Neural cell (in vitro differentiated cells): Measurements from ENCODE around the gene GPSM1. TPM values are rescaled to one million over a fixed set of nuclear protein-coding genes. Genes with fewer than 3 reads are reported as not detected.

Experiments
- H2AFZ ChIP-seq: fragments of 200-600, 300-800 bp; sonication (generic), shearing (Covaris generic); 2 replicates; pipeline ENCODE4 v1.6.0; 2014; ENCODE audit warnings: low read depth, mild to moderate bottlenecking, antibody characterized with exemption, low read length, moderate library complexity
- H3F3A ChIP-seq: fragments of 200-600 bp; shearing (Covaris generic); 2 replicates; pipeline ENCODE4 v1.6.1; 2016; ENCODE audit warnings: mild to moderate bottlenecking, moderate library complexity, mixed read lengths, antibody characterized with exemption, low read length; ENCODE audit not compliant: insufficient read depth, poor library complexity, severe bottlenecking
- H3K27ac ChIP-seq: fragments of 200-600, 300-800 bp; sonication (generic), shearing (Covaris generic); 2 replicates; pipeline ENCODE4 v1.5.1; 2014; ENCODE audit warnings: mild to moderate bottlenecking, low read length, moderate library complexity
- H3K27me3 ChIP-seq: fragments of 300-800, 200-600 bp; sonication (generic), shearing (Covaris generic); 2 replicates; pipeline ENCODE4 v1.6.0; 2014; ENCODE audit warnings: mild to moderate bottlenecking, low read depth, low read length, moderate library complexity; ENCODE audit not compliant: insufficient read depth
- H3K36me3 ChIP-seq: fragments of 300-800, 200-600 bp; sonication (generic), shearing (Covaris generic); 2 replicates; pipeline ENCODE4 v1.5.1; 2014; ENCODE audit warnings: mild to moderate bottlenecking, antibody characterized with exemption, low read length, moderate library complexity; ENCODE audit not compliant: insufficient read depth
- H3K4me2 ChIP-seq: fragments of 300-800, 200-600 bp; sonication (generic), shearing (Covaris generic); 2 replicates; pipeline ENCODE4 v1.6.0; 2014; ENCODE audit warnings: mild to moderate bottlenecking, low read length
- H3K4me3 ChIP-seq: fragments of 300-800, 200-600 bp; sonication (generic), shearing (Covaris generic); 2 replicates; pipeline ENCODE4 v1.5.1; 2014; ENCODE audit warnings: mild to moderate bottlenecking, low read length, moderate library complexity
- H3K79me2 ChIP-seq: fragments of 200-600 bp; shearing (Covaris generic); replicated peaks from 2 replicates; pipeline ENCODE4 v1.6.0; 2014; ENCODE audit warnings: mild to moderate bottlenecking, low read length, moderate library complexity; ENCODE audit not compliant: insufficient read depth
- H3K9ac ChIP-seq: fragments of 300-800, 200-600 bp; sonication (generic), shearing (Covaris generic); 2 replicates; pipeline ENCODE4 v1.6.1; 2016; ENCODE audit warnings: mild to moderate bottlenecking, low read length, mixed read lengths
- H3K9me2 ChIP-seq: fragments of 200-600 bp; shearing (Covaris generic); 2 replicates; pipeline ENCODE4 v1.6.1; 2016; ENCODE audit warnings: mild to moderate bottlenecking, low read length, mixed read lengths; ENCODE audit not compliant: insufficient read depth
- H3K9me3 ChIP-seq: fragments of 200-600, 300-800 bp; sonication (generic), shearing (Covaris generic); 2 replicates; pipeline ENCODE4 v1.6.1; 2016; ENCODE audit warnings: mild to moderate bottlenecking, mixed run types, low read length, moderate library complexity, mixed read lengths
- H4K20me1 ChIP-seq: fragments of 200-600 bp; shearing (Covaris generic); 2 replicates; pipeline ENCODE4 v1.6.1; 2016; ENCODE audit warnings: mild to moderate bottlenecking, mixed run types; ENCODE audit not compliant: insufficient read depth
- CTCF ChIP-seq: fragments of 450-650 bp; IDR thresholded peaks from 2 replicates; pipeline ENCODE4 v1.5.1; 2014; ENCODE audit warnings: antibody characterized with exemption, mild to moderate bottlenecking, moderate library complexity; ENCODE audit not compliant: poor library complexity, severe bottlenecking
- EP300 ChIP-seq: fragments of 450-650 bp; conservative IDR thresholded peaks from 2 replicates; pipeline ENCODE4 v1.6.1; 2014; ENCODE audit warnings: antibody characterized with exemption, mild to moderate bottlenecking, moderate library complexity; ENCODE audit not compliant: poor library complexity, severe bottlenecking
- EZH2 ChIP-seq: fragments of 200-600, 300-800 bp; shearing (Covaris generic), sonication (generic); IDR thresholded peaks from 2 replicates; pipeline ENCODE4 v1.6.1; 2014; ENCODE audit warnings: antibody characterized with exemption, low read length, borderline replicate concordance, mild to moderate bottlenecking; ENCODE audit not compliant: insufficient read depth, poor library complexity, severe bottlenecking
- MXI1 ChIP-seq: fragments of 450-650 bp; conservative IDR thresholded peaks from 2 replicates; pipeline ENCODE4 v1.6.1; 2014; ENCODE audit warnings: antibody characterized with exemption, mild to moderate bottlenecking; ENCODE audit not compliant: poor library complexity, severe bottlenecking
- POLR2AphosphoS5 ChIP-seq: IDR thresholded peaks from 2 replicates; pipeline ENCODE4 v1.6.1; 2012
- RAD21 ChIP-seq: fragments of 450-650 bp; conservative IDR thresholded peaks from 2 replicates; pipeline ENCODE4 v1.6.1; 2014; ENCODE audit warnings: antibody characterized with exemption, mild to moderate bottlenecking, moderate library complexity
- REST ChIP-seq: IDR thresholded peaks from 2 replicates; pipeline ENCODE4 v1.6.1; 2012; ENCODE audit warnings: borderline replicate concordance
- SMC3 ChIP-seq: fragments of 450-650 bp; conservative IDR thresholded peaks from 2 replicates; pipeline ENCODE4 v1.6.1; 2014; ENCODE audit warnings: antibody characterized with exemption, mild to moderate bottlenecking, moderate library complexity; ENCODE audit not compliant: poor library complexity
- TAF1 ChIP-seq: IDR thresholded peaks from 2 replicates; pipeline ENCODE4 v1.6.1; 2012; ENCODE audit warnings: low read depth
- polyA plus RNA-seq: library from polyadenylated mRNA; depleted of rRNA; stranded (reverse); fragments of >200 nt; gene quantifications from 2 replicates; pipeline ENCODE4 v1.2.3, GENCODE V29; 2014

The GPSM1 gene
- polyA plus RNA-seq, 1 donor from 2014 or later = 117 TPM

GRCh38 chr9:136385015-136385414 is 57.7 kb downstream of the GPSM1 start:
- TF ChIP-seq POLR2AphosphoS5 = no peak
- TF ChIP-seq REST = no peak
- no peak for TF ChIP-seq SMC3
- no peak for TF ChIP-seq TAF1
- TF ChIP-seq CTCF = no peak
- no peak for TF ChIP-seq EP300
- no peak for TF ChIP-seq EZH2
- no peak for TF ChIP-seq RAD21
- no peak for TF ChIP-seq MXI1
- Histone ChIP-seq H2AFZ (no peak overlapping the region), H3K79me2 (no peaks in the 10 kb centered on the region), H3K4me2 (no peak overlapping the region), H3K9ac (no peak overlapping the region), H3F3A (no peaks in the 10 kb centered on the region), H3K9me3 (no peaks in the 10 kb centered on the region), H4K20me1 (no peaks in the 10 kb centered on the region), H3K36me3 (no peaks in the 10 kb centered on the region), H3K27me3 (no peaks in the 10 kb centered on the region), H3K9me2 (no peaks in the 10 kb centered on the region), H3K4me3 (no peak overlapping the region), H3K27ac (no peak overlapping the region)

- H4K20me1 ChIP-seq = no peaks in the 10 kb centered on the region
- TF ChIP-seq CTCF (no peak), TAF1 (no peak), RAD21 (no peak), REST (no peak), EZH2 (no peak), SMC3 (no peak), MXI1 (no peak), EP300 (no peak), POLR2AphosphoS5 (no peak)
- H3K36me3 ChIP-seq = no peaks in the 10 kb centered on the region
- no peak overlapping the region for H3K9ac ChIP-seq
- no peak overlapping the region for H3K4me2 ChIP-seq
- no peak overlapping the region for H3K27ac ChIP-seq
- no peaks in the 10 kb centered on the region for H3K9me3 ChIP-seq
- H3K27me3 ChIP-seq = no peaks in the 10 kb centered on the region
- no peaks in the 10 kb centered on the region for H3F3A ChIP-seq
- no peaks in the 10 kb centered on the region for H3K79me2 ChIP-seq
- H3K4me3 ChIP-seq = no peak overlapping the region
- no peak overlapping the region for H2AFZ ChIP-seq
- no peaks in the 10 kb centered on the region for H3K9me2 ChIP-seq
Measured at GRCh38 chr9:136386018-136386417, 58.7 kb downstream of the GPSM1 start.
